ENCODE data around the gene CEP72. TPM values are rescaled to one million over a fixed set of nuclear protein-coding genes. Genes with fewer than 3 reads are reported as not detected.

The CEP72 gene
- total RNA-seq, 1 experiment from 2014 or later = 33.2 TPM

DNA sequence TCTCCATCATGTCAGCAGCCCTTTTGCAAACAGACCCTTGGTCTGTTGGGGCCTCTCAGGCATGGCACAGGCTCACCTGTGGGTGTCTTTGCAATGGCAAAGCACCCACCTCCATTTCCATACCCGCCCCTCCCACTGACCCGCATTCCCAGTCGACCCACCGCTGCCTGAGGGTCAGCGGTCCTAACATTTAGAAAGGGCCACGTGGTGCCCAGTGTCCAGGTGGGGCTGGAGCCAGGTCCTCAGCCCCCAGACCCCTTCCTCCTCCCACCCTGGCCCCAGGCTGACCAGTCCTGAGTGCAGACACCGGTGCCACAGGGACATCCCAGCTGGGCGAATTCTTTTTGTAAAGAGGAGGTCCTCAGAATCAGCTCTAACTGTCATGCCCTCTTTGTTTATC lies 43.3 kb upstream of the CEP72 start:
- TF ChIP-seq TCF7L2 (IDR thresholded peaks at IDR 0.05; ENCODE audit: low read depth, low read length) (no peak), SIN3A (IDR thresholded peaks at IDR 0.05; ENCODE audit: borderline replicate concordance, insufficient read depth, low read depth, low read length) (no peak), POLR2AphosphoS5 (IDR thresholded peaks at IDR 0.05; ENCODE audit: low read depth, low read length) (no peak), REST (IDR thresholded peaks at IDR 0.05; ENCODE audit: insufficient read depth in 1 of 2, low read depth in 2 of 2, low read length in 1 of 2) (no peak), CTCF (IDR thresholded peaks at IDR 0.05) (no peak)
- Histone ChIP-seq H3K4me3 (ENCODE audit: low read depth in 2 of 2, low read length in 2 of 2) (no peak overlapping the region), H3K27ac (ENCODE audit: low read length) (no peak overlapping the region), H3K4me1 (ENCODE audit: control insufficient read depth, insufficient read depth, low read length) (no peaks in the 10 kb centered on the region), H3K27me3 (ENCODE audit: control insufficient read depth, insufficient read depth, low read length) (no peaks in the 10 kb centered on the region), H3K36me3 (ENCODE audit: control insufficient read depth, insufficient read depth, low read length) (no peaks in the 10 kb centered on the region), H3K9me3 (ENCODE audit: control insufficient read depth, insufficient read depth, low read depth, low read length) (0 out of 2 replicates have a peak, but pooled peaks cover 3% of the 10 kb centered on the region)
- no TSS peak for BruUV-seq (replicated peaks)
- POLR2A ChIA-PET = no interaction called here
- in situ Hi-C loops (cut with HindIII; ENCODE audit: low pct_unique_long_range_greater_than_20kb, low sequenced_read_pairs) = no loop called here
- no peak for DNase-seq (ENCODE audit: low read depth, low spot score)
- no peak for ATAC-seq
- CTCF ChIA-PET = no interaction called here
- intact Hi-C loops (cut with micrococcal nuclease; ENCODE audit: unreplicated experiment) = no loop called here

DNA sequence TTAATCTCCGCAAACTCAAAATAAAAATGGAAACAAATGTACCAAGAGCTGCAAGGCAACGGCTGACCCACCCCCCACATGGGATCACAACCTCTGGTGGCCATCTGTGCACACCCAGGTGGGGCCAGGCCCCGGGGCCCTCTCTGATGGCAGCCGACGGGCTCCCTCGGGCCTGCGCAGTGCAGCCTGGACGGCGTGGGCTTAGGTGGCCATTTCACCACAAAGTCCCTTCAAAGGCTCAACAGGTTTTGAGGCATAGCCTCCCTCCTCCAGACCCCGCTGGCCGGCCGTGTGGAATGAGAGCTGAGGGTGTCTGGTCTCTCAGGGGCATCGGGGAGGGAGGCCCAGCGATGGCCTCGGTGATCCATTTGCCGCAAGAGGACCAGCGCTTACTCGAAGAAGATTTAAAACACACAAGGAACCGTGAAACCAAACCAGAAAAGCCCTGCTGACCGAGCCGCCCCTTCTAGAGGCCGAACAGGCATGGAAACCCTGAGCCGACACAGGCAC lies 42.7 kb upstream of the CEP72 start:
- no peaks in the 10 kb centered on the region for H3K36me3 ChIP-seq (ENCODE audit: control insufficient read depth, insufficient read depth, low read length)
- no peak overlapping the region for H3K27ac ChIP-seq (ENCODE audit: low read length)
- in situ Hi-C loops (cut with HindIII; ENCODE audit: low pct_unique_long_range_greater_than_20kb, low sequenced_read_pairs) (no loop called here), intact Hi-C loops (cut with micrococcal nuclease; ENCODE audit: unreplicated experiment) (no loop called here)
- H3K9me3 ChIP-seq (ENCODE audit: control insufficient read depth, insufficient read depth, low read depth, low read length) = 0 out of 2 replicates have a peak, but pooled peaks cover 3% of the 10 kb centered on the region
- DNase-seq (ENCODE audit: low read depth, low spot score) = no peak
- H3K4me1 ChIP-seq (ENCODE audit: control insufficient read depth, insufficient read depth, low read length) = no peaks in the 10 kb centered on the region
- CTCF ChIA-PET = no interaction called here
- no peaks in the 10 kb centered on the region for H3K27me3 ChIP-seq (ENCODE audit: control insufficient read depth, insufficient read depth, low read length)
- no TSS peak for BruUV-seq (replicated peaks)
- no peak overlapping the region for H3K4me3 ChIP-seq (ENCODE audit: low read depth in 2 of 2, low read length in 2 of 2)
- POLR2A ChIA-PET = no interaction called here
- no peak for ATAC-seq
- TF ChIP-seq REST (IDR thresholded peaks at IDR 0.05; ENCODE audit: insufficient read depth in 1 of 2, low read depth in 2 of 2, low read length in 1 of 2) (no peak), CTCF (IDR thresholded peaks at IDR 0.05) (no peak), TCF7L2 (IDR thresholded peaks at IDR 0.05; ENCODE audit: low read depth, low read length) (no peak), POLR2AphosphoS5 (IDR thresholded peaks at IDR 0.05; ENCODE audit: low read depth, low read length) (no peak), SIN3A (IDR thresholded peaks at IDR 0.05; ENCODE audit: borderline replicate concordance, insufficient read depth, low read depth, low read length) (no peak)
